Measurements from ENCODE around the gene CSTF2T. TPM values are rescaled to one million over a fixed set of nuclear protein-coding genes. Genes with fewer than 3 reads are reported as not detected.

CSTF2T gene
- polyA plus RNA-seq, 1 donor from 2014 or later: 19.7 TPM

- H3F3A ChIP-seq (ENCODE audit: insufficient read depth, low read length, poor library complexity, severe bottlenecking): no peaks in the 10 kb centered on the region
- no peak overlapping the region for H3K9ac ChIP-seq (ENCODE audit: low read length)
- no peaks in the 10 kb centered on the region for H3K9me2 ChIP-seq (ENCODE audit: insufficient read depth, low read length)
- no peaks in the 10 kb centered on the region for H4K20me1 ChIP-seq (ENCODE audit: insufficient read depth)
- H3K4me3 ChIP-seq (ENCODE audit: low read length): no peak overlapping the region
- H3K36me3 ChIP-seq (ENCODE audit: insufficient read depth, low read length): no peaks in the 10 kb centered on the region
- TF ChIP-seq EP300 (conservative IDR thresholded peaks at IDR 0.05; ENCODE audit: poor library complexity, severe bottlenecking) (no peak), CTCF (IDR thresholded peaks at IDR 0.05; ENCODE audit: poor library complexity, severe bottlenecking) (no peak), TAF1 (IDR thresholded peaks at IDR 0.05; ENCODE audit: low read depth) (no peak), REST (IDR thresholded peaks at IDR 0.05; ENCODE audit: borderline replicate concordance) (no peak), POLR2AphosphoS5 (IDR thresholded peaks at IDR 0.05) (no peak), RAD21 (conservative IDR thresholded peaks at IDR 0.05) (no peak), SMC3 (conservative IDR thresholded peaks at IDR 0.05; ENCODE audit: poor library complexity) (no peak), EZH2 (IDR thresholded peaks at IDR 0.05; ENCODE audit: borderline replicate concordance, insufficient read depth, low read length, poor library complexity, severe bottlenecking) (no peak), MXI1 (conservative IDR thresholded peaks at IDR 0.05; ENCODE audit: poor library complexity, severe bottlenecking) (no peak)
- no peak overlapping the region for H3K4me2 ChIP-seq (ENCODE audit: low read length)
- H3K9me3 ChIP-seq (ENCODE audit: low read length): no peaks in the 10 kb centered on the region
- H3K27me3 ChIP-seq (ENCODE audit: insufficient read depth, low read depth, low read length): no peaks in the 10 kb centered on the region
- H2AFZ ChIP-seq (ENCODE audit: low read depth, low read length): no peak overlapping the region
- H3K79me2 ChIP-seq (replicated peaks; ENCODE audit: insufficient read depth, low read length): no peaks in the 10 kb centered on the region
- no peak overlapping the region for H3K27ac ChIP-seq (ENCODE audit: low read length)
Measured at GRCh38 chr10:51672039-51672535, 27.3 kb downstream of the CSTF2T start.

DNA sequence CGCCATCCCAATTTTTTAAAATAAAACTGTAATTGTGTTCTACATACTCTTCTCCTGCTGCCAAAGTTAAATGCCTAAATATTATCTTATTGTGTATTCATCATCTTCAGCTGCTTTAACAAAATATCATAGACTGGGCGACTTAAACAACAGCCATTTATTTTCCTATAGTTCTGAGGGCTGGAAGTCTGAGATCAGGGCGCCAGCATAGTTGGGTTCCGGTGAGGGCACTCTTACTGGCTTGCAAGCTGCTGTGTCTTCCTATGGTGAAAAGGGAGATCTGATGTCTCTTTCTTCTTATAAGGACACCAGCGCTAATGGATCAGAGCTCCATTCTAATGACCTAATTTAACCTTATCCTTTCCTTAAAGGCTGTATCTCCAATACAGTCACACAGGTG lies 30.4 kb downstream of the CSTF2T start:
- H3K36me3 ChIP-seq (ENCODE audit: insufficient read depth, low read length): no peaks in the 10 kb centered on the region
- TF ChIP-seq TAF1 (IDR thresholded peaks at IDR 0.05; ENCODE audit: low read depth): no peak
- no peak for TF ChIP-seq EP300 (conservative IDR thresholded peaks at IDR 0.05; ENCODE audit: poor library complexity, severe bottlenecking)
- TF ChIP-seq RAD21 (conservative IDR thresholded peaks at IDR 0.05): no peak
- no peak for TF ChIP-seq CTCF (IDR thresholded peaks at IDR 0.05; ENCODE audit: poor library complexity, severe bottlenecking)
- no peak for TF ChIP-seq POLR2AphosphoS5 (IDR thresholded peaks at IDR 0.05)
- no peak for TF ChIP-seq SMC3 (conservative IDR thresholded peaks at IDR 0.05; ENCODE audit: poor library complexity)
- no peak for TF ChIP-seq REST (IDR thresholded peaks at IDR 0.05; ENCODE audit: borderline replicate concordance)
- TF ChIP-seq EZH2 (IDR thresholded peaks at IDR 0.05; ENCODE audit: borderline replicate concordance, insufficient read depth, low read length, poor library complexity, severe bottlenecking): no peak
- TF ChIP-seq MXI1 (conservative IDR thresholded peaks at IDR 0.05; ENCODE audit: poor library complexity, severe bottlenecking): no peak
- H3F3A ChIP-seq (ENCODE audit: insufficient read depth, low read length, poor library complexity, severe bottlenecking): no peaks in the 10 kb centered on the region
- H3K9me3 ChIP-seq (ENCODE audit: low read length): no peaks in the 10 kb centered on the region
- H3K4me2 ChIP-seq (ENCODE audit: low read length): no peak overlapping the region
- no peaks in the 10 kb centered on the region for H3K9me2 ChIP-seq (ENCODE audit: insufficient read depth, low read length)
- H2AFZ ChIP-seq (ENCODE audit: low read depth, low read length): no peak overlapping the region
- no peaks in the 10 kb centered on the region for H4K20me1 ChIP-seq (ENCODE audit: insufficient read depth)
- no peaks in the 10 kb centered on the region for H3K79me2 ChIP-seq (replicated peaks; ENCODE audit: insufficient read depth, low read length)
- H3K27me3 ChIP-seq (ENCODE audit: insufficient read depth, low read depth, low read length): no peaks in the 10 kb centered on the region
- H3K4me3 ChIP-seq (ENCODE audit: low read length): no peak overlapping the region
- no peak overlapping the region for H3K9ac ChIP-seq (ENCODE audit: low read length)
- no peak overlapping the region for H3K27ac ChIP-seq (ENCODE audit: low read length)
